Small intestine (tissue), 7 donors: ENCODE results near the gene GRB2. TPM values are rescaled to one million over a fixed set of nuclear protein-coding genes. Genes with fewer than 3 reads are reported as not detected.
"Not testable (repeated sequence)": the region's sequence is repeated elsewhere in the genome, so short reads cannot be mapped to it uniquely, and the experiment has no call there.

ENCODE experiments used
- DNase-seq, 2 donors: peaks; one replicate each; pipeline versions ENCODE4 v3.0.0 to v3.0.0-alpha.2; 2013
- FAIRE-seq: peaks from 2 replicates; lab custom pipeline; 2012; peaks lifted over from hg19 to GRCh38; lab: Jason Lieb, UNC
- H3K27ac ChIP-seq, 3 donors: one replicate each; pipeline ENCODE4 v1.5.1; 2013; ENCODE audit warnings: low read length in 2 of 3, mild to moderate bottlenecking in 2 of 3, control low read depth in 1 of 3, inconsistent platforms in 1 of 3, low read depth in 1 of 3, moderate library complexity in 1 of 3
- H3K27me3 ChIP-seq, 3 donors: one replicate each; pipeline ENCODE4 v1.6.1; 2013; ENCODE audit warnings: low read length in 3 of 3, inconsistent platforms in 1 of 3; ENCODE audit not compliant: control insufficient read depth in 3 of 3, insufficient read depth in 3 of 3
- H3K36me3 ChIP-seq, 3 donors: one replicate each; pipeline ENCODE4 v1.6.1; 2013; ENCODE audit warnings: low read length in 3 of 3, inconsistent platforms in 1 of 3, low read depth in 1 of 3, mild to moderate bottlenecking in 1 of 3, moderate library complexity in 1 of 3; ENCODE audit not compliant: control insufficient read depth in 3 of 3, insufficient read depth in 2 of 3
- H3K4me1 ChIP-seq, 3 donors: one replicate each; pipeline ENCODE4 v1.6.1; 2013; ENCODE audit warnings: low read length in 2 of 3, inconsistent platforms in 1 of 3, low read depth in 1 of 3, mild to moderate bottlenecking in 1 of 3, moderate library complexity in 1 of 3; ENCODE audit not compliant: control insufficient read depth in 3 of 3, insufficient read depth in 2 of 3
- H3K4me3 ChIP-seq, 3 donors: one replicate each; pipeline ENCODE4 v1.5.1; 2013; ENCODE audit warnings: low read length in 3 of 3, control low read depth in 1 of 3, inconsistent platforms in 1 of 3, low read depth in 1 of 3, mild to moderate bottlenecking in 1 of 3, moderate library complexity in 1 of 3
- H3K9me3 ChIP-seq, 2 donors: one replicate each; pipeline ENCODE4 v1.6.1; 2013; ENCODE audit warnings: low read depth in 1 of 2, low read length in 1 of 2; ENCODE audit not compliant: control insufficient read depth in 2 of 2, insufficient read depth in 1 of 2
- WGBS, 3 donors: extraction: QIAGEN DNeasy Blood & Tissue Kit; methylation state at CpG; one replicate each; pipeline ENCODE4 v1.1.7; 2013; 5-methylcytosine and 5-hydroxymethylcytosine counted together
- polyA plus RNA-seq, 4 donors: library from polyadenylated mRNA; stranded (reverse) in 3 of 4; unstranded in 1 of 4; fragments of 200-250 nt in 3 of 4; fragments of 120-200 nt in 1 of 4; gene quantifications; one replicate each; pipeline versions ENCODE4 v1.2.1 to v1.2.3, GENCODE V29; 2013
- donor health status: healthy with polysubstance abuse.
- donor health status: control.
- donor health status: control.
- donor health status: Bipolar disorder and iron deficiency.
- donor health status: healthy.

Gene GRB2
- polyA plus RNA-seq, 4 donors = 65.6 to 73.5 (median 68.0) TPM

DNA sequence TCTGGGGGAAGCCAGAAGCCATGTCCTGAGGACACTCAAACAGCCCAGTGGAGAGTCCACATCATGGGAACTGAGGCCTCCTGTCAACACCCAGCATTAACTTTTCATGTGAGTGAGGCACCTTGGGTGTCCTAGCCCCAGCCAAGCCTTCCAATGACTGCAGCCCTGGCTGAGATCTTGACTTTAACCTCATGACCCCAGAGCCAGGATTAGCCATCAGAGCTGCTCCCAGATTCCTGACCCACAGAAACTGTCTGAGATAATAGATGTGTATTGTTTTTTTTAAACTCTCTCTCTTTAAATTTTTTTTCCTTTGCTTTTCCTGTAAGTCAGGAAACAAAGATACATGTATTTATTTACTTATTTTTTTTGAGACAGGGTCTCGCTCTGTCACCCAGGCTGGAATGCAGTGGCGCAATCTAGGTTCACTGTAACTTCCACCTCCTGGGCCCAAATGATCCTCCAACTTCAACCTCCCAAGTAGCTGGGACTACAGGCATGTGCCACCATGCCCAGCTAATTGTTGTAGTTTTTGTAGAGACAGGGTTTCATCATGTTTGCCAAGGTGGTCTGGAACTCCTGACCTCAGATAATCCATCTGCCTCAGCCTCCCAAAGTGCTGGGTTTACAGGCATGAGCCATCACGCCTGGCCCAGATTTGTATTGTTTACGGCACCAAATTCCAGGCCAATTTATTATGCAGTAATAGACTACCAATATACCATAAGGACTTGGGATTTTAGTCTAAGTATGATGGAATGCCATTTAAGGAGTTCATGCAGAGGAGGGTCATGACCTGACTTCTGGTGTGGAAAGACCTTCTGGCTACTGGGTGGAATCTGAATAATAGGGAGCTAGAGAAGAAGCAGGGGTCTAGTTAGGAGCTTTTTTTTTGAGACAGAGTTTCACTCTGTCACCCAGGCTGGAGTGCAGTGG lies 37.0 kb upstream of the GRB2 start:
- peak overlapping the region in 1 of 3 donors; percentile 76 for H3K27ac ChIP-seq
- H3K27me3 ChIP-seq = no peaks in the 10 kb centered on the region
- H3K4me1 ChIP-seq = no peaks in the 10 kb centered on the region
- 65 to 87% (median 75%) methylated on average over 4 of the region's 4 CpGs for WGBS, 3 donors
- FAIRE-seq = no peak
- H3K4me3 ChIP-seq = no peak overlapping the region
- H3K9me3 ChIP-seq = no peaks in the 10 kb centered on the region
- no peak for DNase-seq
- peaks cover 0 to 2% (median 0%) of the 10 kb centered on the region in 3 donors for H3K36me3 ChIP-seq

DNA sequence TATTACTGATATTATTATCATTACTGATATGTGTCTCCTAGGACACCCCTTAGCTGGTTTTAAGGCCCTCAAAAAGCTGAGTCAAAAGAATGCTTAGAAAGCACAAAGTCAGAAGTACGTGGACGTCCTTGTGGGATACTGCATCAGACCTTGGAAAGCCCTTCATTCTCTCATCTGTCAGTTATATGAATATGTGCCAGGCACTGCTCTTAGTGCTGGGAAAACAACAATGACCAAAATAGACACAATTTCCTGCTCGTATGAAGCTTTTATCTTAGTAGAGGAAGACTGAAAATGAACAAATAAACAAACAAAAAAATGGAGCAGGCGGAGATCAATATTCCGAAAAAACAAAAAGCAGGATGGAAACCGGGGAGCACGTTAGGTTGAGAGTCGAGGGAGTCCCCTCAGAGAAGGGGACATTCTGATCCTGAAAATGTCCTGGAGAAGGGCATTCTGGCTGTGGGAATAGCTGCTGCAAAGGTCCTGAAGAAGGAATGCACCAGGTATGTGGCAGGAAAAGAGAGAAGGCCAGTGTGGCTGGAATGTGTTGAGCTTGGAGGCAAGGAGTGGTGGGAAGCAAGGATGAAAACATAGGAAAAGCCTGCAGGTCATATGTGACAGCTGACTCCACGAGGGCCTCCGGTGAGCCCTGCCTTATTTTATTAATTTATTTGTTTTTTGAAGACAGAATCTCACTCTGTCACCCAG lies 35.4 kb upstream of the GRB2 start:
- DNase-seq = no peak
- H3K4me1 ChIP-seq = peaks cover 0 to 3% (median 0%) of the 10 kb centered on the region in 3 donors
- no peaks in the 10 kb centered on the region for H3K27me3 ChIP-seq
- H3K9me3 ChIP-seq = no peaks in the 10 kb centered on the region
- 60 to 77% (median 70%) methylated on average over 10 of the region's 10 CpGs for WGBS, 3 donors
- H3K36me3 ChIP-seq = peaks cover 0 to 2% (median 0%) of the 10 kb centered on the region in 3 donors
- peak overlapping the region in 1 of 3 donors; percentile 57 for H3K27ac ChIP-seq
- FAIRE-seq = no peak
- H3K4me3 ChIP-seq = no peak overlapping the region

DNA sequence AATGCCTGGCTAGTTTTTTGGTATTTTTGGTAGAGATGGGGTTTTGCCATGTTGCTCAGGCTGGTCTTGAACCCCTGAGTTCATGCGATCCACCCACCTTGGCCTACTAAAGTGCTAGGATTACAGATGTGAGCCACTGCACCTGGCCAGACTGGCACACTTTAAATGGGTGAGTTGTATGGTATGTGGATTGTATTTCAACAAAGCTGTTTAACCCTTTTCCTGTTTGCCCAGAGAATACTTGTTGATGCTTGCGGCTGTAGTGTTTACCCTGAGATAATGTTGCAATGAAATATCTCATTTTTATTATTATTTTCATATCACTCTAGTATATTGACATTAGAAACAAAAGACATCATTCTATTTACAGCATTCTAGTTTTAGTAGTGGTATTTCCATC lies 33.8 kb upstream of the GRB2 start:
- Histone ChIP-seq H3K27ac (no peak overlapping the region), H3K36me3 (peaks cover 0 to 2% (median 0%) of the 10 kb centered on the region in 3 donors), H3K27me3 (no peaks in the 10 kb centered on the region), H3K4me1 (peaks cover 0 to 9% (median 3%) of the 10 kb centered on the region in 3 donors), H3K4me3 (no peak overlapping the region), H3K9me3 (no peaks in the 10 kb centered on the region)
- FAIRE-seq (no peak), DNase-seq (no peak)
- 79 to 91% (median 85%) methylated on average over 2 of the region's 2 CpGs for WGBS, 3 donors

GRCh38 chr17:75437404-75437803 lies 31.9 kb upstream of the GRB2 start:
- H3K9me3 ChIP-seq, FAIRE-seq, DNase-seq, H3K4me3 ChIP-seq, H3K36me3 ChIP-seq, H3K27ac ChIP-seq, H3K27me3 ChIP-seq, H3K4me1 ChIP-seq: not testable (repeated sequence)
- 89 to 90% (median 90%) methylated on average over 8 of the region's 8 CpGs for WGBS, 3 donors

DNA sequence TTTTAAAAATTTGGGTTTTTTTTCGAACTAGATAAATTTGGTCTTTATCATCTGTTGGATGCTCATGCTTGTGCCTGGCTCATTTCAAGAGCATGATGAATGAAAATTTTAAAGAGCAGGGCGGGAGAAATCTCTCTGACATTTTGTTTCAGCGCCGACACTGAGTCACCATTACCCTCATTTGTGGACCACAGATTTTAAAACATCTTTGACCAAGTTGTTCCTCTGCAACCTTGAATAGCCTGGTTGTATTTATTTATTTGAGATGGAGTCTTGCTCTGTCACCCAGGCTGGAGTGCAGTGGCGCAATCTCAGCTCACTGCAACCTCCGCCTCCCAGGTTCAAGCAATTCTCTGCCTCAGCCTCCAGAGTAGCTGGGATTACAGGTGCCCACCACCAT lies 29.0 kb upstream of the GRB2 start:
- 90 to 95% (median 91%) methylated on average over 6 of the region's 6 CpGs for WGBS, 3 donors
- H3K36me3 ChIP-seq, FAIRE-seq, H3K27ac ChIP-seq, H3K27me3 ChIP-seq, DNase-seq, H3K4me3 ChIP-seq, H3K9me3 ChIP-seq: not testable (repeated sequence)
- peaks cover 0 to 21% (median 3%) of the 10 kb centered on the region in 3 donors for H3K4me1 ChIP-seq

DNA sequence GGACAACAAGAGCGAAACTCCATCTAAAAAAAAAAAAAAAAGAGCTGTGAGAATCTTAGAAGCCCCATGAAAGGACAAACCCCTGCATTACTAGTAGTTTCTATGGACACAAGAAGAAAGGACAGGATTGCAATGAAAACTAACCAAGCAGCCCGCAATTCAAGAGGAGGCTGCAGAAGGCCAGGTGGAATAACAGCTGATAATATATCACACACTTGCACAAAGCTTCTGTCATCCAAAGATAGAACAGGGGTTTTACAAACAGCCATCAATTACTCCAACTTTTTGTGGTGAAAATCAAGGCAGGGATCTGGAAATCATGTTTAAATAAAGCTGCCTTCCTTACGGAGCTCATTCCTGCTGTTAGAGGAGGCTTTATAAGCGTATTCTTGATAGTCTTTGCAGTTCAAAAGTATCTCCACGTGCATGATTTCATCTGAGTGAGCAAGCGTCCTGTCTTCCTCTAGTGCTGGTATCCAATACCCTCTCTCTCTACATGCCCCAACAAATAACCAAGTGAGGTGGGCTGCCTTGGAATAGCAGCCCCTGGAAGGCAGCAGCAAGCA lies 27.8 kb upstream of the GRB2 start:
- Histone ChIP-seq H3K9me3 (no peaks in the 10 kb centered on the region), H3K36me3 (no peaks in the 10 kb centered on the region), H3K27ac (no peak overlapping the region), H3K4me1 (peaks cover 0 to 21% (median 3%) of the 10 kb centered on the region in 3 donors), H3K27me3 (no peaks in the 10 kb centered on the region), H3K4me3 (no peak overlapping the region)
- no peak for FAIRE-seq
- WGBS, 3 donors = 74 to 86% (median 83%) methylated on average over 6 of the region's 6 CpGs
- no peak for DNase-seq

- H3K4me1 ChIP-seq = peaks cover 0 to 16% (median 3%) of the 10 kb centered on the region in 3 donors
- H3K27ac ChIP-seq = peak overlapping the region in 1 of 3 donors; percentile 54
- DNase-seq (peak; percentile 78 to 80), FAIRE-seq (no peak)
- 20 to 38% (median 34%) methylated on average over 11 of the region's 11 CpGs for WGBS, 3 donors
- H3K36me3 ChIP-seq = no peaks in the 10 kb centered on the region
- H3K4me3 ChIP-seq = no peak overlapping the region
- no peaks in the 10 kb centered on the region for H3K9me3 ChIP-seq
- H3K27me3 ChIP-seq = no peaks in the 10 kb centered on the region
Measured at GRCh38 chr17:75430159-75430974, 24.9 kb upstream of the GRB2 start.
